ENCODE results near the gene CTNNA1.
"Not testable (repeated sequence)": the region's sequence is repeated elsewhere in the genome, so short reads cannot be mapped to it uniquely, and the experiment has no call there.

Gene CTNNA1

GRCh38 chr5:138725818-138726416 is 27.3 kb upstream of the CTNNA1 start:
- no peak for FAIRE-seq

- FAIRE-seq: no peak
Measured at GRCh38 chr5:138726848-138727247, 26.4 kb upstream of the CTNNA1 start.

- FAIRE-seq: not testable (repeated sequence)
Measured at GRCh38 chr5:138730496-138730895, 22.7 kb upstream of the CTNNA1 start.

- FAIRE-seq: no peak
Measured at GRCh38 chr5:138732466-138732865, 20.8 kb upstream of the CTNNA1 start.

- FAIRE-seq: no peak
Measured at GRCh38 chr5:138732933-138733332, 20.3 kb upstream of the CTNNA1 start.

- no peak for FAIRE-seq
Measured at GRCh38 chr5:138733509-138733908, 19.7 kb upstream of the CTNNA1 start.

- FAIRE-seq: no peak
Measured at GRCh38 chr5:138736293-138736692, 16.9 kb upstream of the CTNNA1 start.

GRCh38 chr5:138737494-138738265 is 15.5 kb upstream of the CTNNA1 start:
- FAIRE-seq: no peak

- no peak for FAIRE-seq
Measured at GRCh38 chr5:138738399-138738798, 14.8 kb upstream of the CTNNA1 start.

GRCh38 chr5:138739938-138740337 is 13.3 kb upstream of the CTNNA1 start:
- FAIRE-seq: no peak

- no peak for FAIRE-seq
Measured at GRCh38 chr5:138743484-138743883, 9.7 kb upstream of the CTNNA1 start.

GRCh38 chr5:138745268-138745667 is 8.0 kb upstream of the CTNNA1 start:
- no peak for FAIRE-seq

- FAIRE-seq: no peak
Measured at GRCh38 chr5:138748630-138749081, 4.6 kb upstream of the CTNNA1 start.

GRCh38 chr5:138751344-138751743 is 1.9 kb upstream of the CTNNA1 start:
- FAIRE-seq: not testable (repeated sequence)

GRCh38 chr5:138752341-138752950 is 779 bp upstream of the CTNNA1 start:
- FAIRE-seq: no peak

GRCh38 chr5:138753794-138754698 is 821 bp downstream of the CTNNA1 start:
- no peak for FAIRE-seq

- FAIRE-seq: no peak
Measured at GRCh38 chr5:138754699-138755057, 1.5 kb downstream of the CTNNA1 start.

GRCh38 chr5:138755084-138755748 is 2.0 kb downstream of the CTNNA1 start:
- no peak for FAIRE-seq

- no peak for FAIRE-seq
Measured at GRCh38 chr5:138757061-138757776, 4.0 kb downstream of the CTNNA1 start.

- FAIRE-seq: no peak
Measured at GRCh38 chr5:138760448-138761110, 7.4 kb downstream of the CTNNA1 start.

GRCh38 chr5:138761115-138761514 is 7.9 kb downstream of the CTNNA1 start:
- not testable (repeated sequence) for FAIRE-seq

Measured in A204.1 (cell line).